Measurements from ENCODE around the gene ANHX.

DNA sequence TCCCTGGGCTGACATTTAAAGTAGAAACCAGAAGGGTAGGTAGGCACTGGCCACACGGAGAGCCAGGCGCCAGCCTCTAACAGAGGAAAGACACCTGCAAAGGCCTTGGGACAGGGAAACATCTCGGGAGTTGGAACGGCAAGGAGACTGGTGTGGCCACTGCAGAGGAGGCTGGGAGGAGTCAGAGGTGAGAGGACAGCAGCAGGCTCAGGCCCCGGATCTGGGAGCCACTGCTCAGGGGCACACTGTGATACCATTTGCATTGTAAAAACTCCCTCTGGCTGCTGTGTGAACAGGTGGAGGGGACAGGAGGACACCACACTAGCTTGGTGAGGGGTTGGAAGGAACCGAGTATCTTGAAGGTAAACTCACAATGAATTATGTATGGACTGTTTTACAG lies 2.7 kb downstream of the ANHX start:
- TF ChIP-seq CTCF (IDR thresholded peaks at IDR 0.05) (no peak), POLR2A (IDR thresholded peaks at IDR 0.05) (no peak)
